Measurements from ENCODE around the gene SELENOO.

The SELENOO gene

GRCh38 chr22:50171965-50172421 is 28.8 kb upstream of the SELENOO start:
- DNase-seq: no peak

GRCh38 chr22:50173311-50173982 is 27.4 kb upstream of the SELENOO start:
- DNase-seq: no peak

GRCh38 chr22:50173983-50174355 is 26.8 kb upstream of the SELENOO start:
- no peak for DNase-seq

- DNase-seq: no peak
Measured at GRCh38 chr22:50174382-50175190, 26.2 kb upstream of the SELENOO start.

- DNase-seq: no peak
Measured at GRCh38 chr22:50175191-50175461, 25.7 kb upstream of the SELENOO start.

- no peak for DNase-seq
Measured at GRCh38 chr22:50175921-50176849, 24.6 kb upstream of the SELENOO start.

- DNase-seq: no peak
Measured at GRCh38 chr22:50176850-50177536, 23.8 kb upstream of the SELENOO start.

- no peak for DNase-seq
Measured at GRCh38 chr22:50177537-50178470, 23.0 kb upstream of the SELENOO start.

- no peak for DNase-seq
Measured at GRCh38 chr22:50178471-50178864, 22.3 kb upstream of the SELENOO start.

- no peak for DNase-seq
Measured at GRCh38 chr22:50178871-50179869, 21.6 kb upstream of the SELENOO start.

- no peak for DNase-seq
Measured at GRCh38 chr22:50179937-50180726, 20.7 kb upstream of the SELENOO start.

GRCh38 chr22:50180727-50181521 is 19.9 kb upstream of the SELENOO start:
- DNase-seq: no peak

GRCh38 chr22:50182176-50183081 is 18.4 kb upstream of the SELENOO start:
- DNase-seq: no peak

GRCh38 chr22:50183141-50183971 is 17.5 kb upstream of the SELENOO start:
- no peak for DNase-seq

- no peak for DNase-seq
Measured at GRCh38 chr22:50184004-50184901, 16.6 kb upstream of the SELENOO start.

Measured in activated T-cell treated with anti-CD3 and anti-CD28 coated beads, Interleukin-2, amount 50 U/mL, for 1 hour (primary cell).